ENCODE data around the gene MACROD1.

GRCh38 chr11:64069401-64070313 lies 96.3 kb downstream of the MACROD1 start:
- TF ChIP-seq CTCF (IDR thresholded peaks at IDR 0.05 in 8 of 11, conservative IDR thresholded peaks at IDR 0.05 in 3 of 11) (no peak), POLR2A (IDR thresholded peaks at IDR 0.05) (no peak)

Measured in spleen (tissue), 7 donors.